ENCODE measurements around the gene MYO3A.

DNA sequence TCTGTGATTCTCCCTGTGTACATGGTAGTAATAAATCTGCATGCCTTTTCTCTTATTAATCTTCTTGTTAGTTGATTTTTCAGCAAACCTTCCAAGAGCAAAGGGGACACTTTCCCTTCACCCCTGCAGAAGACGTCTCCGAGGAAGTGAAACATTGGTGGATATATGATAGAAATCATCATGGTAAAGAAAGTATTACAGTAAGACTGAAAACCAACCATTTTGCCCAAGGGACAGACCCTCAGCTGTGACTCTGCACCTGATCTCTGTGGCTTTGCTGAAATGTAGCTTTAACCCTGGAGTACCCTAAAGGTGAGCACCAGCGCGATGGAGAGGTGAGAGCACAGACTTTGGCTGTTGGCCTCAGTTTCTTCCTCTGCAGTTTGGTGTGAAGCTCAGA is 32.8 kb upstream of the MYO3A start:
- TF ChIP-seq, protein P1, sequence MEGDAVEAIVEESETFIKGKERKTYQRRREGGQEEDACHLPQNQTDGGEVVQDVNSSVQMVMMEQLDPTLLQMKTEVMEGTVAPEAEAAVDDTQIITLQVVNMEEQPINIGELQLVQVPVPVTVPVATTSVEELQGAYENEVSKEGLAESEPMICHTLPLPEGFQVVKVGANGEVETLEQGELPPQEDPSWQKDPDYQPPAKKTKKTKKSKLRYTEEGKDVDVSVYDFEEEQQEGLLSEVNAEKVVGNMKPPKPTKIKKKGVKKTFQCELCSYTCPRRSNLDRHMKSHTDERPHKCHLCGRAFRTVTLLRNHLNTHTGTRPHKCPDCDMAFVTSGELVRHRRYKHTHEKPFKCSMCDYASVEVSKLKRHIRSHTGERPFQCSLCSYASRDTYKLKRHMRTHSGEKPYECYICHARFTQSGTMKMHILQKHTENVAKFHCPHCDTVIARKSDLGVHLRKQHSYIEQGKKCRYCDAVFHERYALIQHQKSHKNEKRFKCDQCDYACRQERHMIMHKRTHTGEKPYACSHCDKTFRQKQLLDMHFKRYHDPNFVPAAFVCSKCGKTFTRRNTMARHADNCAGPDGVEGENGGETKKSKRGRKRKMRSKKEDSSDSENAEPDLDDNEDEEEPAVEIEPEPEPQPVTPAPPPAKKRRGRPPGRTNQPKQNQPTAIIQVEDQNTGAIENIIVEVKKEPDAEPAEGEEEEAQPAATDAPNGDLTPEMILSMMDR (optimal IDR thresholded peaks at IDR 0.05 in 1 of 3, IDR thresholded peaks at IDR 0.05 in 1 of 3, conservative IDR thresholded peaks at IDR 0.05 in 1 of 3; ENCODE audit: extremely low read depth in 1 of 3, insufficient read depth in 2 of 3, low read length in 3 of 3): no peak
- TF ChIP-seq EZH2 (IDR thresholded peaks at IDR 0.05; ENCODE audit: low read length): no peak
